Measurements from ENCODE around the gene KIF5B.
A peak's percentile ranks its signal among the peaks of the same experiment; 100 is the strongest.
"Not testable (repeated sequence)": the region's sequence is repeated elsewhere in the genome, so short reads cannot be mapped to it uniquely, and the experiment has no call there.

KIF5B gene

DNA sequence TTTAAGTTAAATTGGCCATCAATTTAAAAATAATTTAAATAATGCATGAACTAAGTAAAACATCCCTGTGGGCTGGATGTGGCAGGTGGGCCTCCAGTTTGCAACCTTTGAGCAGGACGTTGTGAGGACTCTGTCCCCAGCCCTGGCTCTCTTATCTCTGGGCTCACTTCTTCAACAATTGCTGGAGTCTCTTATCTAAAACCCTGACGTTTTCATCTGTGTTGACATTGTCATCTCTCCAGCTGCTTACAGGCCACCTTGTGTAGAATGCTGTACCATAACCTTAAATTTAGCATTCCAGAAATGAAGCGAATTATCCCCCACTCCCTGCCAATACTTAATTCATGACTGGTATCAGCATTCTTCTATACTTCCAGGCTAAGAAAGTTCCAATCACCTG is 3.2 kb upstream of the KIF5B start:
- DNase-seq = no peak

DNA sequence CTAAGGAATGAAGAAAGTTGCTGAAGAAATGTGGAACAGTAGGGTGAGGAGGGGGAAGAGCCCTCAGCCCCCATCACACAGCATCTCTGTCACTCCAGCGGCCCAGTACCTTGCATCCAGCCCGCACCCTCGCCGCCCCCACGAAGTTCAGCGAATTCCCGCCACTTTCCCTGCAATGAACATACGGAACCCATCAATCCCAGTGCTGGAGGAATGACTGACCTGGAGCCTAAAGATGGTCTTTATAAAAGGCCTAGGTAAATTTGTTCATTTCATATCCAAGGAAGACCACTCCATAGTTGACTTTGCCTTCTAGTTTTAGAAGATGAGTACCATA is 779 bp upstream of the KIF5B start:
- DNase-seq = no peak

DNA sequence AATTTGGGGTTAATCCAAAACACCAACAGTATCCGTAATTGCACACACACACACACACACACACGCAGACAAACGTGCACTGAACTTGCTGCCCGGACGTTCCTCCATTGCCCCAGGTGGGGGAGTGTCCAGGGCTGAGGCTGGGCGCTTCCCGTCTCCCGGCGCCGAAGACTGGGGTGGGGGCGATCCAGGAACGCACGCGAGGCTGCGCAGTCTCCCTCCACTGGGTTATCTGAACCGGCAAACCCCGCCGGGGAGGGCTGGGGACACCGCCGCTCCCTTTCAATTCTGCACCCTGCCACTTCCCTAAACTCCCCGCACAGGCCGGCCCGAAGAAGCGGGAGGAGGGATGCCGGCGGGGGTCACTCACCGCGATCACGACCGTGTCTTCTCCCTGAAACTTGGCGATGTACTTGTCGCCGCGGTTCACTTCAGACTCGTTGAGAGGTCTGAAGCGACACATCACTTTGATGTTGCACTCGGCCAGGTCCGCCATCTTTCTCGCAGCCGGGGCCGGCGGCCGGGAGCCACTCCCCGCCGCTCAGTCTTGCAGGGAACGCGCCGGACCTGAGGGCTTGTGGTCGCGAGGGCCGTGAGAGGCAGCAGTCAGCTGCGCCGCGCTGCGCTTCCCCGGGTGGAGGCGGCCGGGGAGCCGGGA is 618 bp downstream of the KIF5B start:
- peak; percentile 23 for DNase-seq

DNA sequence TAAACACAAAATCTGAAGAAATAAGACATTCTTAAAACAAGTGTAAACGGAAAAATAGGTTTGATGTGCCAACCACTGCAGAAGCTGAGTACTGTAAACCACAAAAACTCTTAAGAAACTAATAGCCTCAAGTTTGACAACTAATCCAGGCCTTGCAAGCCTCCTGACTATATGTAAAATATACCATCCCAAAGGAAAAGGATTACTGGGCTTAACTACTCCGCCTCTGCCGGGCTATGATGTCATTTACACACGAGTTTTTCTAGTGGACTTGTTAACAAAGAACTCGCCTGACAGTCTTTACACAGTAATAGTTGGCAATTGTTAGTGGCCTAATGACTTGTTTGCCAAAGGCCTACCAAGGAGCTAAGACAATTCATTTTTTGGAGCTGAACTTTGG is 2.1 kb downstream of the KIF5B start:
- DNase-seq = no peak

DNA sequence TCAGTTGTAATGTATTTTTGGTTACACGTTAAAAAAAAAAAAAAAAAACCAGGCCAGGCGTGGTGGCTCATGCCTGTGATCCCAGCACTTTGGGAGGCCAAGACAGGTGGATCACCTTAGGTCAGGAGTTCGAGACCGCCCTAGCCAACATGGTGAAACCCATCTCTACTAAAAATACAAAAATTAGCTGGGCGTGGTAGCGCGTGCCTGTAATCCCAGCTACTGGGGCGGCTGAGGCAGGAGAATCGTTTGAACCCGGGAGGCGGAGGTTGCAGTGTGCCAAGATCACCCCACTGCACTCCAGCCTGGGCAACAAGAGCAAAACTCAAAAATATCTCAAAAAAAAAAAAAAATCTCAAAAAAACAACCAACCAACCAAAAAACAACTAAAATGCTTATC is 2.8 kb downstream of the KIF5B start:
- DNase-seq = not testable (repeated sequence)

DNA sequence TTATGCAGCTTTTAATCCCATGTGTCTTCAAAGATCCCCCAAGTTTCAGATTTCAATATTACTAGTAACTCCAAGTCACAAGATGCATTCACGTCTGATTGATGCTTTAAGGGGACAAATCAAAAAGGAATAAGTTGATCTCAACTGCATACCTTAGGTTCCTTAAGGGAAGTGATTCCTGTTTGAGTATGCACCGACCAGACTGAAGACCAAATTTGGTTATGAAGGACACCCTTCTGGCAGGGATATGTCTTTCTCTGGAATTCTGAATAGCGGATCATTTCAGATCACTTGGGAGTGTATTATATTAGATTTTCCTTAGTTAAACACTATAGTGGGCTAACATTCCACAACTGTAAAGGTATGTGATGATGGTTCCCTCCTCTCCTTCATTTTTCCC is 4.3 kb downstream of the KIF5B start:
- DNase-seq = no peak

DNA sequence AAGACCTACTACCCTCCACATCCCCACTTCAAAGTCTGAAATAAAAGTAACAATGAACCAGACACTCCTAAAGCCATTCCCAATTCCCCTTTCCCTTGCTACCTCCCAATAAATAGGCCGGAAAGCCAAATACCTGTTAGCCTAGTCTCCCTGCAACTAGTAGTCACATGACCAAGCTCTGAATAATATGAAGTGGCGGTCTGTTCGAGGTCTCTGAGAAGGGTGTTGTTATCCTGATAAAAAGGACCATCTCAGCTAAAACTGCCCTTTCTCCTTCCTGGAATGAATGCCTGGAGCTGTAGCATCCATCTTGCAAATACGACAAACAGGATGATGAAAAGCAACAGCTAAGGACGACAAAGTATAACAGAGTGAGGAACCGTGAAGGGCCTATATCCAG is 6.0 kb downstream of the KIF5B start:
- DNase-seq = no peak

DNA sequence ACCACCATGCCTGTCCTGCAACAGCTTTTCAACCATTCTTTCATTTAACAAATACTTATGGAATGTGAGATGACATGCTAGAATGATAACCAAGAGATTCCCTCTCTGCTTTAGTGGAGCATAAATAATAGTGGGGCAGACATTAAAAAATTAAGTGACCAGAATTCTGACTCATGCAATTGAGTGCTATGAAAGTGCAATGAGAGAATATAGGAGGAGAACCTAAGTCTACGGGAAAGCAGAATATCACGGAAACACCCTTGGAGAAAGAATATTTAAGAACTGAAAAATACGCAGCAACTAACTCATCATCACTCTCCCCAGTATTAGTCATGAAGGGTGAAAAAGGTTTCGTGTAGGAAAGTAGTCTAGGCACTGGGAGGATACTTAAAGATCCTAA is 7.1 kb downstream of the KIF5B start:
- no peak for DNase-seq

DNA sequence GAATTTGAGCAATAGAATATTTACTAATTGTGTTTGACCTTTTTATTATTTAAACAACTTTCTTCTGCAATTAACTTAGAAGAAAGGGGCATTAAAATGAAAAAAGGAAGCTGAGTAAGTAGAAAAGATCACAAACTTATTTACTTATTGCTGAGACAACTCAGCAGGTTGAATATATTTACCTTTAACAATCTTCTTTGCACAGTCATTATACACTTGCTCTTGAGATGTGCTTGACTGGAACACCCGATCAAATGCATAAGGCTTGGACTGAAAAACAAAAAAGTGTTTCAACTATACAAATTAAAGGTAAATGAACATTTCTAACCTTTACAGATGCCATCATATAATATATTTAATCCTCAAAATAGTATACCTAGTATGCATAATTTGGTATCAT is 7.9 kb downstream of the KIF5B start:
- no peak for DNase-seq

DNA sequence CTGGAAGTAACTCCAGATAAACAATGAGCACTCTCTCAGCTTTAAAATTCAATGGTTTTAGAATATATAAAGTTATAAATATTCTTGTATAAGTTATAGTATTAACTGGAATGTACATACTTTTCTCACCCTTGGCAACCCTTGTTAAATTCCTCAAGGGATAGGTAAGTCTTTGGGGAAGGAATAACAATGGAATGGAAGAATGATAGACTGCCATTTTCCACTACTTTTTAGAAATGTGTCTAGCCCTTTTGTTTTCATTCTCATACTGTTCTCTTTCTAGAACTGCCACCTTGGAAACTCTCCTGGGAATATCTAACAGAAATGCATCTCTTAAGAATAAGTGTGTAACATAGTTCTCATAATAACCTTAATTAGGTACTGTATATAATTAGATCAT is 8.3 kb downstream of the KIF5B start:
- DNase-seq = no peak

DNA sequence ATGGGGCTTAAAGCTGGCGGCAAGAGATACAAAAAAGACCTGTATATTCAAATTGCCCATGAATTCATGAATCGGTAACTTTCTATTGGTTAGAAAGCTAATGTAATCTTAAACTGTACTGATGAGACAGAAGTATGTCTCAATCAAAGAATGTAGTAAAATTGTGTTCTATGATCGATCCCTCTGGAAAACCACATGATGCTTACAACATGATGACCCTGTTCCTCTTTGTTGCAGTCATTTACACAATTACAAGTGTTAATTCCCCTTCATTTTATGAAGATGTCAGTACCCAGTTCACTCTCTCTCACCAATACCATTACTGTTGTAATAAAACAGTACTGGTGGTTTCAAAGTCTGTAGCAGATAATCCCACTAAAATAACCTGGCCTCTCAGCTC is 10.1 kb downstream of the KIF5B start:
- DNase-seq = no peak

DNA sequence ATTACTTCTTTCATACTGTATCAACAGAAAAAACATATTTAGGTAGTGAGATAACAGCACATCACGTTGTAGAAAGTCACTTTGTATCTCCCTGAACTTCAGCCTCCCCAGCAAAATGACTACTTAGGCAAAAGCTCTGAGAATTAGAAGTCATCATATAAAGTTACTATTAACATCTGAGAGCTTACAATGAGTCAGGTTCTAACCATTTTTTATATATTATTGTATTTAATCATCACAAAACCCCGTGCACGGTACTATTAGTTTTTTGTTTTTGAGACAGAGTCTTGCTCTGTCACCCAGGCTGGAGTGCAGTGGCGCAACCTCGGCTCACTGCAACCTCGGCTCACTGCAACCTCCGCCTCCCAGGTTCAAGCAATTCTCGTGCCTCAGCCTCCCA is 13.5 kb downstream of the KIF5B start:
- not testable (repeated sequence) for DNase-seq

DNA sequence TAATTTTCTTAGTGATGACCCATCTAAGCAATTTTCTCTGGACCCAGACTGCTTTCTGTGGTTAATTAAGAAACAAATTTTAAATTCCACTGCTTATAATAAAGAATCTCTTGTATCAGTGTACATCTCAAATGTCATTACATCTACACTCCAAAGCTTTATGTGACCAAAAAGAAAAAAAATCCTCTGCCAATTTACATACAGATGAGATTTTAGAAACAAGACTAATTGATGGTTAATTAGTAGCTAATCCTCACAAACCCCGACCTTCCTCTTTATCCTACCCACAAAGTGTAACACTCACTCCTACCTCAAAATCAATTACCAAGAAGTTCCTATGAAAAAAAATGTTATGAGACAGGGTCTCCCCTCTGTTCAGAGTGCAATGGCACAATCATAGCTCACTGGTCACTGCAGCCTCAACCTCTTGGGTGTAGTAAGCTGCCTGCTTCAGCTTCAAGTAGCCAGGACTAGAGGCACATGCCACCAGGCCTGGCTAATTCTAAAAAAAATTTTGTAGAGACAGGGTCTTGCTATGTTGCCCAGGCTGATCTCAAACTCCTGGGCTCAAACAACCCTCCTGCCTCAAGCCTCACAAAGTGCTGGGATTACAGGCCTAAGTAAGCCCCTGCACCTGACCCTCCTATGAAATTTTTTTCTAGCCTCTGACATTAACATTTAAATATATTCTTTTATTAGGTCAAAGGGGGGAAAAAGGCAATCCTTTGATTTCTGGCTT is 14.8 kb downstream of the KIF5B start:
- DNase-seq = no peak

DNA sequence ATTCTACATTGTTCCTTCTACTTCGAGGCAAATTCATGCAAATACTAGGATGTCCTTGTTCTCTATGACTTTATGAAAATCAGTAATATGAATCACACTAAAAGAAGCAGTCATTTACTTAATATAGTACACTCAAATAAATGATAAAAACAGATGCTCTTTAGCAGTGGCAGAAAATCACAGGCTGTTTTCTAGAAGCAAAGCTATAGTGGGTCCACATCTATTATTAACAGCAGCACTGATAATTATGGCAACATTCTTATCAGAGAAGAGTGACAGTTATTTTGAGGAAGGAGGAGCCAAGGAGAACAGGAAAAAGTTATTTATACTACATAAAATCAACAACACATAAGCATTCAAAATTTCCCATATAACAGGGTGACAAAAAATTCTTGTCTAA is 16.5 kb downstream of the KIF5B start:
- DNase-seq = no peak

DNA sequence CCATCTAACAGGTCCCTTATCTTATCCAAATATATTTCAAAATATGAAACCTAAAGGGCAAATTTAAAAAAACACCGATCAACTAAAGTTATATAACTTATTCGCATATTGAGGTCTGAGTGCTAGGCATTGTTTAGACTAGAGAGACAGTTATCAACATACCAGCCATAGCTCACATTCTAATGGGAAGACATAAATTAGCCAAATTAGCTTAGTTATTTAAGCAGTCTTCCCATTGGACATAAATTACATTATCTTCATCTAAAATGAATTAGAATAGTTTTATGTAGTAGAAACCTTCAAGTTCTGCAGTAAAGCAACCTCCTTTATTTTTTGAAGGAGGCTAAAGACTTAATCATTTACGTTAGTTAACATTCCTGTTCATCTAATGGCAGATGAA is 17.4 kb downstream of the KIF5B start:
- DNase-seq = no peak

DNA sequence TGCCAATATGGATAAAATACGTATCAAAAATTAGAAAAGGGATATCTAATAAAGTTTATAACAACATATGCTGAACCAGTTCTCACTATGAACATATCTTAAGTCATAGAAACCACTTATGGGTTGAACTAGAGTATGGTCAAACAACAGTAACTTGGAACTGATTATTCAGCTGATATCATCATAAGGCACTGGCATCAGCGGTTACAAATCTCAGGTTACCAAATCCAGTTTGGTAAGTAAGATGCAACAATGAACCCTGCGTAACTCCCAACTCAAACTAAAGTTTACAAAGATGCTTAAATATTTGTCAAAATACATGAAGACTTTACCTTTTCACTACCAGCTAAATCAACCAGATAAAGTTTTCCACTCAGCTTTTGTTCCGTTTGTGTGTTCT is 19.3 kb downstream of the KIF5B start:
- DNase-seq = no peak

DNA sequence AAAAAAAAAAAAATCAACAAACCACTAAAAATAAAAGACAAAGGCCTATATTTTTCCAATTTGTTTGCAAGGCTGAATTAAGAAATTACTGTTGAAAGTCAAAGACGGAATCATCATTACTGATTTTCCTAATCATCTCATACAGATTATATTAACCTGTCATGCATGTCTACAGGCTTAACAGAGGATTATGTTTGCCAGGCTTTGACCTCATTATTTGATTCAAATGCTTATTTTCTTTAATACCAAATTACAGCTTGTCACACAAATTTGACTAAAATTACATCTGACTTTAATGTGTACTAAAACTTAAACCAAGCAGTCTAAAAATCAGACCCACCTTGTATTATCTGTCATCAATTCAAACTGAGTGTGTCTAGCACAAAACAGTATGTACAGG is 21.2 kb downstream of the KIF5B start:
- DNase-seq = no peak

DNA sequence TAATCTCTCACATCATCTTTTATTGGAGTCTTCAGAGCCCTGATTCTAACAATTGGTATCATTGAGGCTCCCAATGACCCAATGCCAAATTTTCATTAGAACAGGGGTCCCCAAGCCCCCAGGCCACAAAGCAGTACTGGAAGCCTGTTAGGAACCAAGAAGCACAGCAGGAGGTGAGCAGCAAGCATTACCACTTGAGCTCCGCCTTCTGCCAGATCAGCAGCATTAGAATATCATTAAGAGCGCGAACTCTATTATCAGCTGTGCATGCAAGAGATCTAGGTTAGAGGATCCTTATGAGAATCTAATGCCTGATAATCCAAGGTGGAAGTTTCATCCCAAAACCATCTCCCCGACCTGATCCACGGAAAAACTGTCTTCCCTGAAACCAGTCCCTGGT is 23.1 kb downstream of the KIF5B start:
- DNase-seq = no peak

DNA sequence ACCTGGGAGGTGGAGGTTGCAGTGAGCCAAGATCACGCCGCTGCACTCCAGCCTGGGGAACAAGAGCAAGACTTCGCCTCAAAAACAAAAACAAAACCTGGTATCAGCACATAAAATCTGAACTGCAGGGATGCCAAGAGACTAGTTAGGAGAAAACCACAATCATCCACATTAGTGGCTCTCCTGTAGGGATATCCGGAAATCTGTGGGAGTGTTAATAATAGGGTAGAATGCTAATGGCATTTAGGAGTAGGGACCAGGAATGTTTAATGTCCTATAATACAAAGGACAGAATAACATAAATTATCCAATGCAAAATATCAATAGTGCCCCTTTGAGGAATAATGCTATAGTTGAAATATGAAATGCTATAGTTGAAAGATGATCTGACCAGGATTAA is 24.3 kb downstream of the KIF5B start:
- no peak for DNase-seq

DNA sequence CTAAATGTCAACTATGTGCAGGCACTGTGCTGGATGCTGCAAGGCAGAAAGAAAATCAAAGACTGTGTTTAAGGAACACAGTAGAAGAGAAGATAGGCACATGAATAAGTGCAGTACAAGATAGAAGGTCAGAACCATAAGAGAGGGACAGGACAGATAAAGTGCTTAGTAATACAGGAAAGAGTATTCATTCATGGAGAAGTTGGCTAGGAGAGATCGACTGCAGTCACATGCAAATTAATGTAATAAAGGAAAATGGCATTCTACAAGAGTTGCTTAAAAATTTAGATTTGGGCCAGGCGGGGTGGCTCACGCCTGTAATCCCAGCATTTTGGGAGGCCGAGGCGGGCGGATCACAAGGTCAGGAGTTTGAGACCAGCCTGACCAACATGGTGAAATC is 24.8 kb downstream of the KIF5B start:
- DNase-seq = no peak

DNA sequence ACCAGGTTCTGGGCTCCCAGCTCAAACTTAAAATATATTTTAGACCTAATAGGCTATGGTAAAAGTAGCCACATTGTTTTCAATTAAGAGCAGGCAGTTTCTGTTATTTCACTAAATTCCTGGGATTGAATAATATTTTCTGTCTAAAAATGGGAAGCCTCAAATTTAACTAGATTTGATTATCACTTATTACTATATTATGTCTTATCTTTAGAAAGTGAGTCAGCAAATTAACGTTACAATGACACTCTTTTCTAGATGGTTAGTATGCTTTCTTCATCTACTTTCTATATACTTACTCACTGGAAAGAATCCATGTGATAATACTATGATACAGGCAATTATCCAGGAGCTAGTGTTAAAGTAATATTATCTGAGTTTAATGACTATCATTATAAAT is 27.5 kb downstream of the KIF5B start:
- no peak for DNase-seq

DNA sequence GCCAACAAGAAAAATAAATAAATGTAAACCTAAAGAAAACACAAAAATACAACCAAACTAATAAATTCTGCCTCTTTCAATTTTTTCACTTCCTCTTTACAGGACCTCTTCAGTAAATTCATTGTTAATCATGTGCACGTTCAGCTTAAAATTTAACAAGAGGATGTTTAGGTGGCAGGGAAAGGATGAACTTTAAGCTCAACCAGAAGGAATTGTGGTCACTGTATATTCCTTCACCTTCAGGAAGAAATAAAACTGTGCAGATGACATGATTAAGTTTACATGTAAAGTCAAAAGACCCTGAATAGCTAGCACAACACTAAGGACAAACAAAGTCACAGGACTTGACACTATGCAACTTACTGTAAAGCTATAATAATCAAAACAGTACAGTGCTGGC is 33.0 kb downstream of the KIF5B start:
- DNase-seq = no peak

DNA sequence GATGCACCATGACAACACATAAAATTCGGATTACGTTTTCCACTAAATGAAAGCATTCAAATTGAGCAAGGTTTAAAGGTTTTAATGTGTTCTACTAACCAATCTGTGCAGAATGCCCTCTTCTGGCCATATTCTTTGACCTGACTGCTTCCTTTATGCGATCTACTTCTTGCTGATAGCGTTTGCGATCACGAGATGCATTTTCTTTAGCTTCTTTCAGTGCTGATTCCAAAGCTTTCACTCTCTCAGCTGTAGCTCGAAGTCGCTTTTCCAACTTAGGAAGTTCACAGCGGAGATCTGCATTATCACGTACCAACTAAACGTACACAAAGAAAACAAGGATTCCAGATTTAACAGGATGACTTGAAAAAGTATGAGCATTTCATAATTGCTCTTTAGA is 39.2 kb downstream of the KIF5B start:
- no peak for DNase-seq

DNA sequence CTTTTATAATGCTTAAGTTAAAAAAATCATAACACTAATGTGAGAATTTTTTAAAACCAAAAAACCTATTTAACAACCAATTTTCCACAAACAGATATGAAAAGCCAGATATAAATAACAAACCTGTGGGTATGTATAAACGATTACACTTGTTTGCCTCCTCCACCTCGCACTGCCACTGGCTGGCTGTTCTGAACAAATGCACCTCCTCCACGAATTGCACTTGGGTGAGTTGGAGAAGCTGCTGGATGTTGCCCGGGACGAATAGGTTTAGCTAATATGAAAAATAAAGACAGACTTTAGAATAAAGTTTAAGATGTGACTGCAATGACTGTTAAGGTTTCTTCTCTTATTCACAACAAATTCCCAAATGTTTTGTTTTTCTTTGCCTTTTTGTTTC is 40.8 kb downstream of the KIF5B start:
- no peak for DNase-seq

DNA sequence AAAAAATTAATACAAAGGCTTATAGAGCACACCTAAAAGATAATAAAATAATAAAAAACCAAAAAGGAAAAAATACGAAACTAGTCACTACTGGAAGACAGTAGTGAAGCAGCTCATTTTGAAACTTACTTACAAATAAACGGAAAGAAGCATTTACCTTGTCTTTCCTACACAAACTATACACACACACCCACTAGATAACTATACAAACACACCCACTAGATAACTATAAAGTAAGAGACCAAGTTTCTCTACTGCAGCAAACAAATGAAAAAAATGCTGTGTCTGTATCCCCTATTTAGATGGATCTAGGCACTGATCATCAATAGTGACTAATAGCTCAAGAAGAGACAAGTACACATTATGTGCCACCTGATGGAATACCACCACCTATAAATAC is 49.2 kb downstream of the KIF5B start:
- DNase-seq = no peak

Measured in SHP77 treated with DMSO at 0.1 percent for 48 hours (cell line).